Endothelial cell of umbilical vein (primary cell): ENCODE data around the gene MAPK4. TPM values are rescaled to one million over a fixed set of nuclear protein-coding genes. Genes with fewer than 3 reads are reported as not detected.

Source experiments
- BruUV-seq: library from RNA; stranded (reverse); fragments of 400-500 nt; replicated peaks from 2 replicates; lab custom pipeline; 2021; lab: Mats Ljungman, UMichigan
- CTCF ChIA-PET: fragments of 300-600, 350-600 bp; sonication (Branson Sonifier 250); formaldehyde crosslinking; loops from one replicate; lab custom pipeline; 2021; ENCODE audit warnings: antibody characterized with exemption, inconsistent platforms; lab: Charles Lee
- POLR2A ChIA-PET: fragments of 300-600, 350-600 bp; sonication (Branson Sonifier 250); formaldehyde crosslinking; loops from one replicate; lab custom pipeline; 2021; ENCODE audit warnings: antibody characterized with exemption, inconsistent platforms; lab: Charles Lee
- DNase-seq: peaks from one replicate; pipeline ENCODE4 v3.0.0-alpha.2; 2011; ENCODE audit warnings: low read depth, low spot score
- FAIRE-seq: peaks from 2 replicates; lab custom pipeline; 2011; peaks lifted over from hg19 to GRCh38; lab: Jason Lieb, UNC
- H2AFZ ChIP-seq: 2 replicates; pipeline ENCODE4 v1.6.0; 2012; ENCODE audit warnings: low read depth, low read length, control low read depth, inconsistent platforms
- H3K27ac ChIP-seq: 2 replicates; pipeline ENCODE4 v1.5.1; 2011; ENCODE audit warnings: low read depth, mild to moderate bottlenecking, control low read depth, low read length, moderate library complexity; ENCODE audit not compliant: insufficient read depth
- H3K27me3 ChIP-seq, 2 experiments: 2 replicates each; pipeline versions ENCODE4 v1.6.0 to v1.6.1; 2011; ENCODE audit warnings: low read length in 2 of 2, mixed read lengths in 1 of 2; ENCODE audit not compliant: control insufficient read depth in 2 of 2, insufficient read depth in 2 of 2
- H3K36me3 ChIP-seq, 2 experiments: 2 replicates in 1 of 2; 3 replicates in 1 of 2; pipeline ENCODE4 v1.5.1; 2011; ENCODE audit warnings: low read length in 2 of 2, mild to moderate bottlenecking in 1 of 2, moderate library complexity in 1 of 2; ENCODE audit not compliant: control insufficient read depth in 2 of 2, insufficient read depth in 2 of 2; ENCODE audit errors: extremely low read depth in 1 of 2
- H3K4me1 ChIP-seq: 3 replicates; pipeline ENCODE4 v1.5.1; 2011; ENCODE audit warnings: mild to moderate bottlenecking, low read length; ENCODE audit not compliant: control insufficient read depth, insufficient read depth; ENCODE audit errors: extremely low read depth
- H3K4me2 ChIP-seq: 2 replicates; pipeline ENCODE4 v1.6.1; 2011; ENCODE audit warnings: low read length, control low read depth, mixed read lengths; ENCODE audit not compliant: insufficient read depth
- H3K4me3 ChIP-seq, 3 experiments: fragments of 200-600 bp in 1 of 3; sonication (generic), shearing (Covaris generic) in 1 of 3; replicated peaks in 1 of 3; 2 replicates each; pipeline ENCODE4 v1.5.1; 2011 to 2016; ENCODE audit warnings: control low read depth in 3 of 3, low read length in 3 of 3, mild to moderate bottlenecking in 2 of 3, inconsistent platforms in 1 of 3, low read depth in 1 of 3, moderate library complexity in 1 of 3; ENCODE audit not compliant: insufficient read depth in 1 of 3
- H3K79me2 ChIP-seq: 2 replicates; pipeline ENCODE4 v1.6.0; 2012; ENCODE audit warnings: low read length, inconsistent platforms; ENCODE audit not compliant: control insufficient read depth, insufficient read depth
- H3K9ac ChIP-seq: replicated peaks from 2 replicates; pipeline ENCODE3; 2011; ENCODE audit warnings: low read length, control low read depth; ENCODE audit not compliant: insufficient read depth; ENCODE audit errors: extremely low read depth
- H3K9me1 ChIP-seq: replicated peaks from 3 replicates; pipeline ENCODE4 v1.6.0; 2011; ENCODE audit warnings: mild to moderate bottlenecking, low read length; ENCODE audit not compliant: control insufficient read depth, insufficient read depth; ENCODE audit errors: extremely low read depth
- H3K9me3 ChIP-seq: replicated peaks from 2 replicates; pipeline ENCODE4 v1.5.1; 2012; ENCODE audit warnings: low read length, inconsistent platforms; ENCODE audit not compliant: control insufficient read depth, insufficient read depth
- H4K20me1 ChIP-seq: replicated peaks from 2 replicates; pipeline ENCODE3; 2011; ENCODE audit warnings: mild to moderate bottlenecking, low read length; ENCODE audit not compliant: control insufficient read depth, insufficient read depth; ENCODE audit errors: extremely low read depth
- EZH2 ChIP-seq: IDR thresholded peaks from 2 replicates; pipeline ENCODE4 v1.6.1; 2012; ENCODE audit warnings: borderline replicate concordance, low read depth, mild to moderate bottlenecking, moderate library complexity, low read length, inconsistent platforms; ENCODE audit not compliant: severe bottlenecking
- GATA2 ChIP-seq: IDR thresholded peaks from 2 replicates; pipeline ENCODE4 v1.7.0; 2011; ENCODE audit warnings: low read depth, mild to moderate bottlenecking, moderate library complexity, mixed read lengths, low read length; ENCODE audit not compliant: insufficient read length, insufficient read depth
- JUN ChIP-seq: IDR thresholded peaks from 2 replicates; pipeline ENCODE4 v1.6.1; 2011; ENCODE audit warnings: borderline replicate concordance, low read depth; ENCODE audit not compliant: insufficient read length, insufficient read depth
- MAX ChIP-seq: IDR thresholded peaks from 2 replicates; pipeline ENCODE4 v1.6.1; 2011; ENCODE audit not compliant: insufficient read depth, insufficient read length
- MYC ChIP-seq: IDR thresholded peaks from one replicate; pipeline ENCODE4 v1.6.1; 2011; ENCODE audit warnings: mild to moderate bottlenecking, low read depth, low read length
- POLR2A ChIP-seq: IDR thresholded peaks from 2 replicates; pipeline ENCODE4 v1.6.1; 2012; ENCODE audit warnings: low read depth, mild to moderate bottlenecking, control low read depth, low read length
- POLR2AphosphoS5 ChIP-seq: IDR thresholded peaks from 2 replicates; pipeline ENCODE4 v1.6.1; 2012; ENCODE audit warnings: low read depth, mild to moderate bottlenecking, control low read depth, low read length, moderate library complexity; ENCODE audit not compliant: insufficient read depth
- dilution Hi-C: fragments of 300-500 bp; cut with MboI; formaldehyde crosslinking; loops from one replicate; pipeline ENCODE4 v1.15.0; 2019; ENCODE audit warnings: low sequenced_read_pairs; ENCODE audit not compliant: extremely low pct_ligation_motif_present
- intact Hi-C: fragments of 100-400 bp; cut with micrococcal nuclease; formaldehyde crosslinking; loops from one replicate; pipeline ENCODE4 v1.10.0; 2022
- polyA plus RNA-seq, 4 experiments: library from polyadenylated mRNA; depleted of rRNA in 3 of 4; stranded (reverse) in 3 of 4; unstranded in 1 of 4; fragments of >200 nt; gene quantifications; 2 replicates each; pipeline versions ENCODE4 v1.2.1 to v1.2.3, GENCODE V29; 2011 to 2012; ENCODE audit warnings: missing spikeins in 1 of 4
- total RNA-seq: library from RNA; stranded (reverse); gene quantifications from 2 replicates; pipeline ENCODE4 v1.2.3, GENCODE V29; 2021

MAPK4 gene
- total and polyA plus RNA-seq, 2 donors (not counting 3 experiments of a cell fraction or from before 2014, with no cell fraction given) = not detected

DNA sequence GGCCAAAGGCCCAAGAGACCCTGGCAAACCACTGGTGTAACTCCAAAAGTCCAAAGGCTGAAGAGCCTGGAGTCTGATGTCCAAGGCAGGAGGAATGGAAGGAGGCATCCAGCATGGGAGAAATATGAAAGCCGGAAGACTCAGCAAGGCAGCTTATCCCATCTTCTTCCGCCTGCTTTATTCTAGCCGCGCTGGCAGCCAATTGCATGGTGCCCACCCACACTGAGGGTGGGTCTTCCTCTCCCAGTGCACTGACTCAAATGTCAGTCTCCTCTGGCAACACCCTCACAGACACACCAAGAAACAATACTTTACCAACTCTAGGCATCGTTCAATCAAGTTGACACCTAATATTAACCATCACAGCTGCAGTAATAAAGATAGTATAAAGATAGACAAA, 34.1 kb downstream of the MAPK4 start:
- BruUV-seq = no TSS peak

GRCh38 chr18:50594942-50595341, 35.1 kb downstream of the MAPK4 start:
- TF ChIP-seq GATA2 (no peak), MAX (no peak), JUN (no peak), POLR2AphosphoS5 (no peak)
- FAIRE-seq (no peak), DNase-seq (no peak)
- H4K20me1 ChIP-seq = no peaks in the 10 kb centered on the region
- ChIA-PET CTCF (no interaction called here), POLR2A (no interaction called here)
- H3K9me3 ChIP-seq = no peaks in the 10 kb centered on the region
- H3K4me3 ChIP-seq = no peak overlapping the region
- BruUV-seq = no TSS peak
- H3K9ac ChIP-seq = no peak overlapping the region
- H3K36me3 ChIP-seq = no peaks in the 10 kb centered on the region
- no peaks in the 10 kb centered on the region for H3K27me3 ChIP-seq
- no peak overlapping the region for H3K27ac ChIP-seq
- no peaks in the 10 kb centered on the region for H3K4me1 ChIP-seq
- H2AFZ ChIP-seq = no peak overlapping the region
- no peak overlapping the region for H3K4me2 ChIP-seq
- no peaks in the 10 kb centered on the region for H3K79me2 ChIP-seq
- H3K9me1 ChIP-seq = no peaks in the 10 kb centered on the region
- intact Hi-C loops (no loop called here), dilution Hi-C loops (no loop called here)

More for the DNA sequence above, 34.1 kb downstream of the MAPK4 start:
- Histone ChIP-seq H3K4me3 (no peak overlapping the region), H3K27ac (no peak overlapping the region), H3K9me3 (no peaks in the 10 kb centered on the region), H2AFZ (no peak overlapping the region), H3K27me3 (no peaks in the 10 kb centered on the region), H3K79me2 (no peaks in the 10 kb centered on the region), H4K20me1 (no peaks in the 10 kb centered on the region), H3K9me1 (no peaks in the 10 kb centered on the region), H3K36me3 (no peaks in the 10 kb centered on the region), H3K9ac (no peak overlapping the region), H3K4me1 (no peaks in the 10 kb centered on the region), H3K4me2 (no peak overlapping the region)
- FAIRE-seq (no peak), DNase-seq (no peak)
- TF ChIP-seq MAX = no peak
- no peak for TF ChIP-seq JUN
- no peak for TF ChIP-seq MYC
- TF ChIP-seq EZH2 = no peak
- TF ChIP-seq POLR2A = no peak
- no peak for TF ChIP-seq GATA2
- POLR2A ChIA-PET = no interaction called here
- dilution Hi-C loops = no loop called here
- intact Hi-C loops = no loop called here
- CTCF ChIA-PET = no interaction called here
